GM23338 (cell line): ENCODE data around the gene NFS1. TPM values are rescaled to one million over a fixed set of nuclear protein-coding genes. Genes with fewer than 3 reads are reported as not detected.

Source experiments
- ATAC-seq: fragments of 200-7000 bp; cut with Tn5 transposase; 3 replicates; pipeline ENCODE4 v1.9.1; 2020
- DNase-seq: peaks from one replicate; pipeline ENCODE4 v3.0.0-alpha.2; 2015; ENCODE audit warnings: low spot score
- H2AFZ ChIP-seq: fragments of 200-600 bp; sonication (generic); 2 replicates; pipeline ENCODE4 v1.8.0; 2016; ENCODE audit warnings: antibody characterized with exemption, mild to moderate bottlenecking, moderate library complexity
- H3F3A ChIP-seq: fragments of 200-600 bp; sonication (generic); replicated peaks from 2 replicates; pipeline ENCODE4 v1.8.0; 2017; ENCODE audit warnings: antibody characterized with exemption, mixed run types, low read depth
- H3K27ac ChIP-seq: fragments of 200-600 bp; sonication (generic); 2 replicates; pipeline ENCODE4 v1.6.1; 2016; ENCODE audit warnings: low read depth
- H3K27me3 ChIP-seq: fragments of 200-600 bp; sonication (generic); 2 replicates; pipeline ENCODE4 v1.8.0; 2016; ENCODE audit warnings: mild to moderate bottlenecking, mixed run types, moderate library complexity; ENCODE audit not compliant: insufficient read depth
- H3K36me3 ChIP-seq: fragments of 200-600 bp; sonication (generic); 2 replicates; pipeline ENCODE4 v1.8.0; 2016; ENCODE audit warnings: mild to moderate bottlenecking; ENCODE audit not compliant: insufficient read depth
- H3K4me1 ChIP-seq: fragments of 200-600 bp; sonication (generic); 2 replicates; pipeline ENCODE4 v1.8.0; 2016; ENCODE audit warnings: mild to moderate bottlenecking, moderate library complexity; ENCODE audit not compliant: insufficient read depth
- H3K4me2 ChIP-seq: fragments of 200-600 bp; sonication (generic); 2 replicates; pipeline ENCODE4 v1.7.1; 2017; ENCODE audit warnings: mixed run types
- H3K4me3 ChIP-seq: fragments of 200-600 bp; sonication (generic); 2 replicates; pipeline ENCODE4 v1.6.1; 2016; ENCODE audit warnings: mixed run types
- H3K79me2 ChIP-seq: fragments of 200-600 bp; sonication (generic); replicated peaks from 2 replicates; pipeline ENCODE4 v1.8.0; 2017; ENCODE audit warnings: mild to moderate bottlenecking; ENCODE audit not compliant: insufficient read depth
- H3K9me2 ChIP-seq: fragments of 200-600 bp; sonication (generic); 2 replicates; pipeline ENCODE4 v1.8.0; 2017; ENCODE audit not compliant: insufficient read depth
- H4K20me1 ChIP-seq: fragments of 200-600 bp; sonication (generic); replicated peaks from 2 replicates; pipeline ENCODE4 v1.8.0; 2017; ENCODE audit warnings: mild to moderate bottlenecking; ENCODE audit not compliant: insufficient read depth
- H3K27ac Mint-ChIP-seq: 2 replicates; pipeline ENCODE4 v1.8.0; 2020; ENCODE audit warnings: inconsistent platforms, mild to moderate bottlenecking, moderate library complexity, mixed read lengths
- H3K27me3 Mint-ChIP-seq: 3 replicates; pipeline ENCODE4 v1.8.0; 2022; ENCODE audit warnings: low read depth, mild to moderate bottlenecking, moderate library complexity, mixed read lengths, inconsistent platforms; ENCODE audit not compliant: insufficient read depth, poor library complexity
- H3K36me3 Mint-ChIP-seq: 3 replicates; pipeline ENCODE4 v1.8.0; 2021; ENCODE audit warnings: low read depth, mild to moderate bottlenecking, inconsistent platforms, moderate library complexity, mixed read lengths
- H3K4me1 Mint-ChIP-seq: 3 replicates; pipeline ENCODE4 v1.8.0; 2020; ENCODE audit warnings: mild to moderate bottlenecking, inconsistent platforms, mixed read lengths
- H3K4me3 Mint-ChIP-seq: 3 replicates; pipeline ENCODE4 v1.8.0; 2021; ENCODE audit warnings: moderate library complexity, mild to moderate bottlenecking, inconsistent platforms, mixed read lengths
- H3K9me3 Mint-ChIP-seq: 3 replicates; pipeline ENCODE4 v1.8.0; 2020; ENCODE audit warnings: moderate library complexity, mild to moderate bottlenecking, inconsistent platforms, mixed read lengths
- CREB1 ChIP-seq: fragments of 250-450 bp; sonication (Bioruptor Pico); IDR thresholded peaks from 2 replicates; pipeline ENCODE4 v1.5.0; 2020; ENCODE audit warnings: low read depth, mild to moderate bottlenecking, moderate library complexity
- EZH2 ChIP-seq: fragments of 200-600 bp; sonication (generic); IDR thresholded peaks from one replicate; pipeline ENCODE4 v1.8.0; 2017; ENCODE audit warnings: antibody characterized with exemption, mild to moderate bottlenecking, low read depth; ENCODE audit not compliant: unreplicated experiment
- EZH2phosphoT487 ChIP-seq: fragments of 200-600 bp; sonication (generic); IDR thresholded peaks from one replicate; pipeline ENCODE4 v1.8.1; 2018; ENCODE audit warnings: antibody characterized with exemption; ENCODE audit not compliant: unreplicated experiment
- JUNB ChIP-seq: IDR thresholded peaks from one replicate; pipeline ENCODE4 v1.6.1; 2016; ENCODE audit warnings: antibody characterized with exemption; ENCODE audit not compliant: unreplicated experiment
- NANOG ChIP-seq: IDR thresholded peaks from 2 replicates; pipeline ENCODE4 v1.6.1; 2016; ENCODE audit warnings: antibody characterized with exemption, borderline replicate concordance
- POLR2AphosphoS5 ChIP-seq: IDR thresholded peaks from 2 replicates; pipeline ENCODE4 v1.6.1; 2016; ENCODE audit warnings: antibody characterized with exemption, low read depth
- STAT1 ChIP-seq: IDR thresholded peaks from one replicate; pipeline ENCODE4 v1.6.1; 2016; ENCODE audit warnings: antibody characterized with exemption; ENCODE audit not compliant: unreplicated experiment
- ZNF114 ChIP-seq: fragments of 250-450 bp; sonication (Bioruptor Pico); IDR thresholded peaks from 2 replicates; pipeline ENCODE4 v1.5.0; 2020; ENCODE audit warnings: mild to moderate bottlenecking, moderate library complexity
- ZNF331 ChIP-seq: fragments of 250-450 bp; sonication (Bioruptor Pico); IDR thresholded peaks from 2 replicates; pipeline ENCODE4 v1.5.0; 2020; ENCODE audit warnings: low read depth, mild to moderate bottlenecking, moderate library complexity
- polyA plus RNA-seq: library from polyadenylated mRNA; unstranded; fragments of >200 nt; fragmentation: Nextera tagmentation; extraction: Ambion mirVana; gene quantifications from 2 replicates; pipeline ENCODE4 v1.2.1, GENCODE V29; 2016
- total RNA-seq: library from RNA; depleted of rRNA; stranded (reverse); fragments of >200 nt; shearing (Covaris generic); gene quantifications from 2 replicates; pipeline ENCODE4 v1.2.3, GENCODE V29; 2014
- TF ChIP-seq, protein P1 (sequence below): fragments of 250-450 bp; sonication (Bioruptor Pico); IDR thresholded peaks from 2 replicates; pipeline ENCODE4 v1.5.0; 2020; ENCODE audit warnings: mild to moderate bottlenecking, moderate library complexity
- TF ChIP-seq, protein P2 (sequence below): IDR thresholded peaks from one replicate; pipeline ENCODE4 v1.6.1; 2018; ENCODE audit warnings: antibody characterized with exemption; ENCODE audit not compliant: unreplicated experiment

The NFS1 gene
- total and polyA plus RNA-seq, 2 experiments from 2014 or later = 22.8 to 35.7 TPM

DNA sequence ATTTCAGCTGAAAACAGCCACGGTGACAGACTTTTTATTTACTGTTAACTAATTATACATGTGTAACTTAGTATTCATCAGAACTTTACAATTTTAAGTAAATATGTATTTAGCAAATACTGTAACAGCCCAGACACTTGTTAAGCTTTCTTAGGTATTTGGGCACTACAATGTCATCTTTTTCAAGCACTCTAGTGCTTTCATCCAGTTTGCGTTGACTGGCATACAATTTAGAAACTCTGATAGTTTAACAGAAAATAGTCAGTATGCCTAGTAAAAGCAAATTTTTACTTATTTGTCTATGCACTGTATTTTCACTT lies 32.3 kb upstream of the NFS1 start (continued):
- TF ChIP-seq EZH2phosphoT487 = no peak
- TF ChIP-seq CREB1 (CRISPR knock-in tag) = no peak
- TF ChIP-seq, protein P1, sequence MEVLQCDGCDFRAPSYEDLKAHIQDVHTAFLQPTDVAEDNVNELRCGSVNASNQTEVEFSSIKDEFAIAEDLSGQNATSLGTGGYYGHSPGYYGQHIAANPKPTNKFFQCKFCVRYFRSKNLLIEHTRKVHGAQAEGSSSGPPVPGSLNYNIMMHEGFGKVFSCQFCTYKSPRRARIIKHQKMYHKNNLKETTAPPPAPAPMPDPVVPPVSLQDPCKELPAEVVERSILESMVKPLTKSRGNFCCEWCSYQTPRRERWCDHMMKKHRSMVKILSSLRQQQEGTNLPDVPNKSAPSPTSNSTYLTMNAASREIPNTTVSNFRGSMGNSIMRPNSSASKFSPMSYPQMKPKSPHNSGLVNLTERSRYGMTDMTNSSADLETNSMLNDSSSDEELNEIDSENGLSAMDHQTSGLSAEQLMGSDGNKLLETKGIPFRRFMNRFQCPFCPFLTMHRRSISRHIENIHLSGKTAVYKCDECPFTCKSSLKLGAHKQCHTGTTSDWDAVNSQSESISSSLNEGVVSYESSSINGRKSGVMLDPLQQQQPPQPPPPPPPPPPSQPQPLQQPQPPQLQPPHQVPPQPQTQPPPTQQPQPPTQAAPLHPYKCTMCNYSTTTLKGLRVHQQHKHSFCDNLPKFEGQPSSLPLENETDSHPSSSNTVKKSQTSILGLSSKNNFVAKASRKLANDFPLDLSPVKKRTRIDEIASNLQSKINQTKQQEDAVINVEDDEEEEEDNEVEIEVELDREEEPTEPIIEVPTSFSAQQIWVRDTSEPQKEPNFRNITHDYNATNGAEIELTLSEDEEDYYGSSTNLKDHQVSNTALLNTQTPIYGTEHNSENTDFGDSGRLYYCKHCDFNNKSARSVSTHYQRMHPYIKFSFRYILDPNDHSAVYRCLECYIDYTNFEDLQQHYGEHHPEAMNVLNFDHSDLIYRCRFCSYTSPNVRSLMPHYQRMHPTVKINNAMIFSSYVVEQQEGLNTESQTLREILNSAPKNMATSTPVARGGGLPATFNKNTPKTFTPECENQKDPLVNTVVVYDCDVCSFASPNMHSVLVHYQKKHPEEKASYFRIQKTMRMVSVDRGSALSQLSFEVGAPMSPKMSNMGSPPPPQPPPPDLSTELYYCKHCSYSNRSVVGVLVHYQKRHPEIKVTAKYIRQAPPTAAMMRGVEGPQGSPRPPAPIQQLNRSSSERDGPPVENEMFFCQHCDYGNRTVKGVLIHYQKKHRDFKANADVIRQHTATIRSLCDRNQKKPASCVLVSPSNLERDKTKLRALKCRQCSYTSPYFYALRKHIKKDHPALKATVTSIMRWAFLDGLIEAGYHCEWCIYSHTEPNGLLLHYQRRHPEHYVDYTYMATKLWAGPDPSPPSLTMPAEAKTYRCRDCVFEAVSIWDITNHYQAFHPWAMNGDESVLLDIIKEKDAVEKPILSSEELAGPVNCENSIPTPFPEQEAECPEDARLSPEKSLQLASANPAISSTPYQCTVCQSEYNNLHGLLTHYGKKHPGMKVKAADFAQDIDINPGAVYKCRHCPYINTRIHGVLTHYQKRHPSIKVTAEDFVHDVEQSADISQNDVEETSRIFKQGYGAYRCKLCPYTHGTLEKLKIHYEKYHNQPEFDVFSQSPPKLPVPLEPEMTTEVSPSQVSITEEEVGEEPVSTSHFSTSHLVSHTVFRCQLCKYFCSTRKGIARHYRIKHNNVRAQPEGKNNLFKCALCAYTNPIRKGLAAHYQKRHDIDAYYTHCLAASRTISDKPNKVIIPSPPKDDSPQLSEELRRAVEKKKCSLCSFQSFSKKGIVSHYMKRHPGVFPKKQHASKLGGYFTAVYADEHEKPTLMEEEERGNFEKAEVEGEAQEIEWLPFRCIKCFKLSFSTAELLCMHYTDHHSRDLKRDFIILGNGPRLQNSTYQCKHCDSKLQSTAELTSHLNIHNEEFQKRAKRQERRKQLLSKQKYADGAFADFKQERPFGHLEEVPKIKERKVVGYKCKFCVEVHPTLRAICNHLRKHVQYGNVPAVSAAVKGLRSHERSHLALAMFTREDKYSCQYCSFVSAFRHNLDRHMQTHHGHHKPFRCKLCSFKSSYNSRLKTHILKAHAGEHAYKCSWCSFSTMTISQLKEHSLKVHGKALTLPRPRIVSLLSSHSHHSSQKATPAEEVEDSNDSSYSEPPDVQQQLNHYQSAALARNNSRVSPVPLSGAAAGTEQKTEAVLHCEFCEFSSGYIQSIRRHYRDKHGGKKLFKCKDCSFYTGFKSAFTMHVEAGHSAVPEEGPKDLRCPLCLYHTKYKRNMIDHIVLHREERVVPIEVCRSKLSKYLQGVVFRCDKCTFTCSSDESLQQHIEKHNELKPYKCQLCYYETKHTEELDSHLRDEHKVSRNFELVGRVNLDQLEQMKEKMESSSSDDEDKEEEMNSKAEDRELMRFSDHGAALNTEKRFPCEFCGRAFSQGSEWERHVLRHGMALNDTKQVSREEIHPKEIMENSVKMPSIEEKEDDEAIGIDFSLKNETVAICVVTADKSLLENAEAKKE = no peak
- no peak for TF ChIP-seq STAT1
- TF ChIP-seq NANOG = no peak
- TF ChIP-seq EZH2 = no peak
- TF ChIP-seq ZNF331 (CRISPR knock-in tag) = no peak

DNA sequence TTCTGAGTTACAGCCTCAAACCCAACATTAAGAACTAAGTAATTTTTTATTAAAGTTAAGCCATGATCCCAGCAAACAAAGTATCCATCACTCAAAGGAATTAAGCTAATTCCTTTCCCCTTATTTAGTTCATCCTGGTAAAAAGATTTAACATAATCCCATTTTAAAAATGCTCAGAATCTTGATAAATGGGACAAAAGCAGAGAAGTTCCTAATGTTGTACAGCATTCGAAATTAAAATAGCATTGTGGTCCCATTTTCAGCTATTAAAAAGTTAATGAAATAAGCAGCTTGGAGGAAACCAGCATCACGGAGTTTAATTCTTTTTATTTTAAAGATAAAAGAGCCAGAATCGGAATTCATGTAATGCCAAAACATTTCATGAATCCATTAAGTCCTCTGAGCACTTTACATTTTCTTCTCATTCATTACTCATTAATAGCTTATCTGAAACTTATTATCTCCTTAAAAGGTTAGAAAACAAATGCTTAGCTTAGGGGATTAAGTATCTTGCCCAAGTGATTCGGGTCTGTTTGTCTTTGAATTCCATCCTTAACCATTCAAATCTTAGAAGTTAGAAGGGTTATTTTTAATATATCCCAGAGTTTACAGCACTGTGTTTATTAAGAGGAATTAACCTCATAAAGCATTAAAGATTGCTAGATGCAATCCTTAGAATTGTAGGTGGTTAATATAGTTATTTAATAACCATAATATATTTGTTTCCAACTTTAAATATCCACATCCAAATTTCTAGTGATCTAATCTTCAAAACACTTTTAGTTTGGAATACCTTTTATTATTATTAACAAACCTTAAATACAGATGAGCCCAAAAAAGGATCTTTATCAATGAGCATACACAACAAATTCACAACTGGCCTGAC lies 31.7 kb upstream of the NFS1 start:
- peaks cover 10% of the 10 kb centered on the region for H3F3A ChIP-seq
- H4K20me1 ChIP-seq = peaks cover 74% of the 10 kb centered on the region
- no peaks in the 10 kb centered on the region for H3K27me3 ChIP-seq
- H3K27ac ChIP-seq = no peak overlapping the region
- ATAC-seq (no peak), DNase-seq (no peak)
- H3K4me2 ChIP-seq = no peak overlapping the region
- peaks cover 8% of the 10 kb centered on the region for H3K27me3 Mint-ChIP-seq
- peaks cover 100% of the 10 kb centered on the region for H3K36me3 ChIP-seq
- no peak overlapping the region for H3K4me3 Mint-ChIP-seq
- H2AFZ ChIP-seq = no peak overlapping the region
- H3K36me3 Mint-ChIP-seq = peaks cover 98% of the 10 kb centered on the region
- no peaks in the 10 kb centered on the region for H3K9me2 ChIP-seq
- peaks cover 2% of the 10 kb centered on the region; the same call in 2 of the 3 replicates for H3K4me1 Mint-ChIP-seq
- peaks cover 100% of the 10 kb centered on the region for H3K79me2 ChIP-seq
- H3K4me3 ChIP-seq = no peak overlapping the region
- no peaks in the 10 kb centered on the region for H3K4me1 ChIP-seq
- H3K9me3 Mint-ChIP-seq = no peaks in the 10 kb centered on the region; the same call in 2 of the 3 replicates
- no peak overlapping the region for H3K27ac Mint-ChIP-seq
- TF ChIP-seq JUNB (no peak), ZNF331 (CRISPR knock-in tag) (no peak), POLR2AphosphoS5 (no peak), ZNF114 (CRISPR knock-in tag) (no peak), EZH2 (no peak), NANOG (no peak)
- TF ChIP-seq, protein P2, sequence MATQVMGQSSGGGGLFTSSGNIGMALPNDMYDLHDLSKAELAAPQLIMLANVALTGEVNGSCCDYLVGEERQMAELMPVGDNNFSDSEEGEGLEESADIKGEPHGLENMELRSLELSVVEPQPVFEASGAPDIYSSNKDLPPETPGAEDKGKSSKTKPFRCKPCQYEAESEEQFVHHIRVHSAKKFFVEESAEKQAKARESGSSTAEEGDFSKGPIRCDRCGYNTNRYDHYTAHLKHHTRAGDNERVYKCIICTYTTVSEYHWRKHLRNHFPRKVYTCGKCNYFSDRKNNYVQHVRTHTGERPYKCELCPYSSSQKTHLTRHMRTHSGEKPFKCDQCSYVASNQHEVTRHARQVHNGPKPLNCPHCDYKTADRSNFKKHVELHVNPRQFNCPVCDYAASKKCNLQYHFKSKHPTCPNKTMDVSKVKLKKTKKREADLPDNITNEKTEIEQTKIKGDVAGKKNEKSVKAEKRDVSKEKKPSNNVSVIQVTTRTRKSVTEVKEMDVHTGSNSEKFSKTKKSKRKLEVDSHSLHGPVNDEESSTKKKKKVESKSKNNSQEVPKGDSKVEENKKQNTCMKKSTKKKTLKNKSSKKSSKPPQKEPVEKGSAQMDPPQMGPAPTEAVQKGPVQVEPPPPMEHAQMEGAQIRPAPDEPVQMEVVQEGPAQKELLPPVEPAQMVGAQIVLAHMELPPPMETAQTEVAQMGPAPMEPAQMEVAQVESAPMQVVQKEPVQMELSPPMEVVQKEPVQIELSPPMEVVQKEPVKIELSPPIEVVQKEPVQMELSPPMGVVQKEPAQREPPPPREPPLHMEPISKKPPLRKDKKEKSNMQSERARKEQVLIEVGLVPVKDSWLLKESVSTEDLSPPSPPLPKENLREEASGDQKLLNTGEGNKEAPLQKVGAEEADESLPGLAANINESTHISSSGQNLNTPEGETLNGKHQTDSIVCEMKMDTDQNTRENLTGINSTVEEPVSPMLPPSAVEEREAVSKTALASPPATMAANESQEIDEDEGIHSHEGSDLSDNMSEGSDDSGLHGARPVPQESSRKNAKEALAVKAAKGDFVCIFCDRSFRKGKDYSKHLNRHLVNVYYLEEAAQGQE = no peak
